HUES64 (cell line): ENCODE data around the gene SORT1. TPM values are rescaled to one million over a fixed set of nuclear protein-coding genes. Genes with fewer than 3 reads are reported as not detected.
"Not testable (repeated sequence)": the region's sequence is repeated elsewhere in the genome, so short reads cannot be mapped to it uniquely, and the experiment has no call there.

ENCODE experiments used
- H3K27ac ChIP-seq: 2 replicates; pipeline ENCODE4 v1.7.0; 2013; ENCODE audit warnings: low read depth, low read length, inconsistent platforms
- H3K27me3 ChIP-seq: 2 replicates; pipeline ENCODE4 v1.6.1; 2013; ENCODE audit warnings: mild to moderate bottlenecking, low read length; ENCODE audit not compliant: insufficient read depth
- H3K36me3 ChIP-seq: 2 replicates; pipeline ENCODE4 v1.6.1; 2013; ENCODE audit warnings: mild to moderate bottlenecking, low read length; ENCODE audit not compliant: insufficient read depth
- H3K4me1 ChIP-seq: 2 replicates; pipeline ENCODE4 v1.6.1; 2013; ENCODE audit warnings: mild to moderate bottlenecking, low read length, moderate library complexity; ENCODE audit not compliant: insufficient read depth
- H3K4me3 ChIP-seq: 2 replicates; pipeline ENCODE4 v1.5.1; 2013; ENCODE audit warnings: mild to moderate bottlenecking, low read length, moderate library complexity
- H3K9ac ChIP-seq: 2 replicates; pipeline ENCODE4 v1.6.1; 2013; ENCODE audit warnings: mild to moderate bottlenecking, low read depth, low read length
- H3K9me3 ChIP-seq: 2 replicates; pipeline ENCODE4 v1.6.1; 2013; ENCODE audit warnings: low read depth, low read length; ENCODE audit not compliant: insufficient read depth
- WGBS: fragments of 150-250, 120-280 bp; methylation state at CpG from one replicate; pipeline ENCODE4 v1.1.7; 2013; ENCODE audit warnings: missing lambda C conversion rate; 5-methylcytosine and 5-hydroxymethylcytosine counted together
- polyA plus RNA-seq, 2 experiments: library from polyadenylated mRNA; stranded (reverse); fragments of 50-300 nt; gene quantifications; one replicate each; pipeline ENCODE4 v1.2.3, GENCODE V29; 2013

Gene SORT1
- polyA plus RNA-seq (2013, experiment 1 of 2) = 19.2 TPM
- 21.6 TPM for polyA plus RNA-seq (2013, experiment 2 of 2)

DNA sequence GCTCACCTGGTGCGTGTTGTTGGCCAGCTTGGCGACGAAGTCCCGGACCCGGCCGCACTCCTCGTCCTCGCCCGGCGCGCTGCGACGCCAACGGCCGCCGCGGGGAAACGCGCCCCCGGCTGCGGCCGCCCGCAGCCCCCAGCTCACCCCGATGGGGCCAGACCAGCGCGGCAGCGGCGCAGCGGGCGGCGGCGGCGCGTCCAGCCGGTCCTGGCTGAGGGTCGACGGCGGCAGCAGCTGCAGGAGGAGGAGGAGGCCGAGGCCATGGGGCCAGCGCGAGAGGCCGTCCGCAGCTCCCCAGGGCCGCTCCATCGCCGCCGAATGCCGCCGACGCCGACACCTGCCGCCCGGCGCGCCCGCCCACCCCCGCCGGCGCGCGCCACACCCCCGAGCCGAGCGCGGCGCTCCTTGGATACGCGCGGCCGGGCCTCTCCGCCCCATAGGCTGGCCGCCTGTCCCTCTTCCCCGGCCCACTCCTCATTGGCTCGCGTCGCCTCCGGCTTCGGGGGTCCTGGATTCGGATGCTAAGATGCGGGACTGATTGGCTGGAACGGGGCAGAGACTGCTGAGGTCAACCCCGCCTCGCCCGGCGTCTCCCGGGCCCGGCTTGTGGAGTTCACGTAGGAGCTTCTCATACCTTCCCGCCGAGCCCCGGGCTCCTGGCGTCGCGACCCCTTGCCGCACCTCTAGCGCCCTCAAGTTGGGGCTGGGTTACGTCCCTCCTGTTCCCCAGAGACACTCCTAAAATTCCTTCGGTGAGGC lies at the start of gene SORT1:
Gene SORT1, minus strand, starts transcription at position 338 of the 762 bp plus-strand sequence. Its CDS starts 26 bp downstream, at position 312.
- Histone ChIP-seq H3K9ac (peak within 1 kb of the TSS; percentile 78), H3K4me3 (peak within 1 kb of the TSS; percentile 82), H3K27me3 (peaks cover 8% of the 10 kb centered on the region; the same call in 1 of the 2 replicates), H3K36me3 (peaks cover 22% of the 10 kb centered on the region), H3K27ac (peak within 1 kb of the TSS; percentile 80), H3K4me1 (peaks cover 23% of the 10 kb centered on the region), H3K9me3 (no peaks in the 10 kb centered on the region)
- under 1% methylated on average over 98 of the region's 98 CpGs for WGBS

DNA sequence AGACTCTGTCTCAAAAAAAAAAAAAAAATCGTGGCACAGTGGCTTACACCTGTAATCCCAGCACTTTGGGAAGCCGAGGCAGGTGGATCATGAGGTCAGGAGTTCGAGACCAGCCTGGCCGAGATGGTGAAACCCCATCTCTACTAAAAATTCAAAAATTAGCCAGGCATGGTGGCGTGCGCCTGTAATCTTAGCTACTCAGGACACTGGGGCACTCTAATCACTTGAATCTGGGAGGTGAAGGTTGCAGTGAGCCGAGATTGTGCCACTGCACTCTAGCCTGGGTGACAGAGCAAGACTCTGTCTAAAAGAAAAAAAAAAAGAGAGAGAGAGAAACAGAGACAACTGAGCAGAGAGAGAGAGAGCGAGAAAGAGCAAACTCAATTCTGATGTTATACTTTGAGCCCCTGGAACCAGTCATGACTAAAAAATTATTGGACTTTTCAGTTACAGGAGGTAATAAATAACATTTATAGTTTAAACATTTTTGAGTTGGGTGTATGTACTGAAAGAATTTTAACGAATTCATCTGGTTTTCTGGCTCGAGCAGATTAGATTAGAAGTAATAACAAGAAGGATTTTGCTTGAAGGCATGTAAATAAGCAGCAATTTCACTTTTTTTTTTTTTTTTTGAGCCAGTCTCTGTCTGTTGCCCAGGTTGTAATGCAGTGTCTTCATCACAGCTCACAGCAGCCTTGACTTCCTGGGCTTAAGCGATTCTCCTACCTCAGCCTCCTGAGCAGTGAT lies 48.4 kb upstream of the SORT1 start:
- not testable (repeated sequence) for H3K9ac ChIP-seq, H3K4me3 ChIP-seq
- 83% methylated on average over 11 of the region's 11 CpGs for WGBS

DNA sequence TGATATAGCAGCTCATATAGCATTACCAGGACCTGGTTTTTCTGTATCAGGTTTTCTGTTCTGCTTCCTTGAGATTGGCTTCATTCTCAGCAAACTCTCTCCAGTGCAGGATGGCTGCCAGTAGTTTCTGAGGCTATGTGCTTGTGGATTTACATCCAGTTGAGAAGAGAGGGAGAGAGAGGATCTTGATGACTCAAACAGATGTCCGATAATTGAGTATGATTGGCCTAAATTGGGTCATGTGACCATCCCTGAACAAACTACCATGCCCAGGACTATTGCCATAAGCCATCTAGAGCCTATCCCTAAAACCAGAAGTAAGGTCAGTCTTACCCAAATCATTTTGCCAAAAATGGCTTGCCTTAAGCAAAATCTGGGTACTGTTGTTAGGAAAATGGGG lies 46.6 kb upstream of the SORT1 start:
- no peak overlapping the region for H3K9ac ChIP-seq
- WGBS = 55% methylated on average over 1 of the region's 1 CpG
- no peak overlapping the region for H3K27ac ChIP-seq
- no peaks in the 10 kb centered on the region for H3K9me3 ChIP-seq
- H3K4me1 ChIP-seq = no peaks in the 10 kb centered on the region
- peaks cover 6% of the 10 kb centered on the region; the same call in 1 of the 2 replicates for H3K27me3 ChIP-seq
- no peak overlapping the region for H3K4me3 ChIP-seq
- H3K36me3 ChIP-seq = no peaks in the 10 kb centered on the region

More for the DNA sequence above, 48.4 kb upstream of the SORT1 start:
- H3K9me3 ChIP-seq, H3K27ac ChIP-seq, H3K36me3 ChIP-seq, H3K27me3 ChIP-seq, H3K4me1 ChIP-seq: not testable (repeated sequence)

DNA sequence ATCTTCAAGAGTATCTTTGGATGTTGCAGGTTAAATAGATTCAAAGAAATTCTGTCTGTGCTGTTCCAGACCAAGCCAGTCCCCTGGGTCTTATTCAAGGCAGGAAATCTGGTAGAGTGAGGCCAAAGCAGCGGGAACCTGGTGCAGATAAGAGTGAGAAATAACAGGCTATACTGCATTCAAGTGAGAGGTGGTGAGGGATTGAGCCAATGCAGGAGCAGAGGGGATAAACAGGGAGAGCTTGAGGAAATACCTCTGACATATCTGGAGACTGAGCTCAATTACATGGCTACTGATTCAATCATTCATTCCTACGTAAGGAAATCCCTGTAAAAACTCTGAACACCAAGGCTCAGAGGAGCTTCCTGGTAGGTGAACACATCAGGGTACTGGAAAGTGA lies 45.8 kb upstream of the SORT1 start:
- no peaks in the 10 kb centered on the region for H3K36me3 ChIP-seq
- peaks cover 6% of the 10 kb centered on the region; the same call in 1 of the 2 replicates for H3K27me3 ChIP-seq
- 89% methylated on average over 2 of the region's 2 CpGs for WGBS
- H3K4me1 ChIP-seq = no peaks in the 10 kb centered on the region
- no peak overlapping the region for H3K27ac ChIP-seq
- no peak overlapping the region for H3K9ac ChIP-seq
- H3K4me3 ChIP-seq = no peak overlapping the region
- no peaks in the 10 kb centered on the region for H3K9me3 ChIP-seq

DNA sequence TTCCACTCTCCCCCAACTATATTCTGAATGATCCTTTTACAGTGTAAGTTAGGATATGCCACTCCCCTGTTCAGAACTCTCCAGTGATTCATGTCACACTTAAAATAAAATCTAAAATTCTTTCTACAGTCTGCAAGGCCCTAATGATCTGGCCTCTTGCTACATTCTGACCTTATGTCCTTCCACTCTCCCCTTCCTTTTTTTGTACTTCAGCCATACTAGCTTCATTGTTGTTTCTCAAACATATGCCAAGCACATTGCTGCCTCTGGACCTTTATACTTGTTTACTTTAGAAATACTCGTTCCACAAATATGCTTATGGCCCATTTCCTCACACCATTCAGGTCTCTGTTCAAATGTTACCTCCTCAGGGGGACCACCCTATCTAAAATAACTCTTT lies 43.4 kb upstream of the SORT1 start:
- Histone ChIP-seq H3K4me1 (no peaks in the 10 kb centered on the region), H3K4me3 (no peak overlapping the region), H3K27me3 (peaks cover 6% of the 10 kb centered on the region; the same call in 1 of the 2 replicates), H3K9ac (no peak overlapping the region), H3K27ac (no peak overlapping the region), H3K36me3 (no peaks in the 10 kb centered on the region), H3K9me3 (no peaks in the 10 kb centered on the region)
- 71% methylated on average over 1 of the region's 1 CpG for WGBS

DNA sequence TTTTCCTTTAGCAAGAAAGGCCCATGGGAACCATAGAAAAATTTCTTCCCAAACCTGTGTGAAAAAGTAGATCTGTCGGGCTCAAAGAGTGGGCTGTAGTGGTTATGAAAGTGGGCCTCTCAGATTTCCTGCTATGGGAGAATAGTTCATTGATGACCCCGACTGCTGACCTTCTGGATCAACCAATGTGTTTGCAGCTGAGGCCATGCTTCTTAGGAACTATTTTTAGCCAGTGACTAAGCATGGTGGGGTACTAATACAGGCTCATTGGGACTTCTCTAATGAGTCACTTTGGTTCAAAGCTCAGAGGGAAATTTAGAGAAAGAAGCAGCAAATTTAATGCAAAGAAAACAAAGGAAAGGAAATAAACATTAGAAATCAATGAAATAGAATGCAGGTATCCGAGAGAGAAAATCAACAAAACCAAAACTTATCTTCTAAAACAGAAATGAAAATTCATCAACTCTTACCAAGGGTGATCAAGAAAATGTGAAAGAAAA lies 41.1 kb upstream of the SORT1 start:
- no peak overlapping the region for H3K4me3 ChIP-seq
- no peaks in the 10 kb centered on the region for H3K36me3 ChIP-seq
- no peaks in the 10 kb centered on the region for H3K4me1 ChIP-seq
- H3K27ac ChIP-seq = no peak overlapping the region
- H3K9ac ChIP-seq = no peak overlapping the region
- no peaks in the 10 kb centered on the region; the same call in 1 of the 2 replicates for H3K27me3 ChIP-seq
- WGBS = 80% methylated on average over 2 of the region's 3 CpGs
- H3K9me3 ChIP-seq = peaks cover 2% of the 10 kb centered on the region; the same call in 1 of the 2 replicates

DNA sequence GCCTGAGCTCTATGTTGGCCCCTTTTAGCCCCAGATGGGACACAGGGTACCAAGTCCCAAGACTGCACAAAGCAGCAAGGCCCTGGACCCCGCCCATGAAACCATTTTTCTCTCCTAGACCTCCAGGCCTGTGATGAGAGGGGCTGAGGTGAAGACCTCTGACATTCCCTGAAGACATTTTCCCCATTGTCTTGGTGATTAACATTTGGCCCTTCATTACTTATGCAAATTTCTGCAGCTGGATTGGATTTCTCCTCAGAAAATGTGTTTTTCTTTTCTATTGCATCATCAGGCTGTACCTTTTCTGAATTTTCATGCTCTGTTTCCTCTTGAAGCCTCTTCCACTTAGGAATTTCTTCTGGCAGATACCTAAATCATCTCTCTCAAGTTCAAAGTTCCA lies 36.8 kb upstream of the SORT1 start:
- no peak overlapping the region for H3K9ac ChIP-seq
- WGBS = 93% methylated on average over 1 of the region's 1 CpG
- no peaks in the 10 kb centered on the region for H3K4me1 ChIP-seq
- H3K4me3 ChIP-seq = no peak overlapping the region
- no peaks in the 10 kb centered on the region for H3K27me3 ChIP-seq
- no peaks in the 10 kb centered on the region for H3K36me3 ChIP-seq
- peaks cover 2% of the 10 kb centered on the region; the same call in 1 of the 2 replicates for H3K9me3 ChIP-seq
- no peak overlapping the region for H3K27ac ChIP-seq

DNA sequence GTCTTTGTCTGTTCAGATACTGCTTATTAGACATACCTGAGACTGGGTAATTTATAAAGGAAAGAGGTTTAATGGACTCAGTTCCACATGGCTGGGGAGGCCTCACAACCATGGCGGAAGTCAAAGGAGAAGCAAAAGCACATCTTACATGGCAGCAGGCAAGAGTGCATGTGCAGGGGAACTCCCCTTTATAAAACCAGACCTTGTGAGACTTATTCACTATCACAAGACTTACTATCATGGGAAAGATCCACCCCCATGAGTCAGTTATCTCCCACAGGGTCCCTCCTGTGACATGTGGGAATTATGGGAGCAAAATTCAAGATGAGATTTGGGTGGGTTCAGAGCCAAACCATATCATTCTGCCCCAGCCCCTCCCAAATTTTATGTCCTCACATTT lies 35.6 kb upstream of the SORT1 start:
- Histone ChIP-seq H3K36me3 (no peaks in the 10 kb centered on the region), H3K4me3 (no peak overlapping the region), H3K4me1 (no peaks in the 10 kb centered on the region), H3K9ac (no peak overlapping the region), H3K9me3 (peaks cover 2% of the 10 kb centered on the region; the same call in 1 of the 2 replicates), H3K27ac (no peak overlapping the region), H3K27me3 (no peaks in the 10 kb centered on the region)
- 97% methylated on average over 1 of the region's 1 CpG for WGBS

DNA sequence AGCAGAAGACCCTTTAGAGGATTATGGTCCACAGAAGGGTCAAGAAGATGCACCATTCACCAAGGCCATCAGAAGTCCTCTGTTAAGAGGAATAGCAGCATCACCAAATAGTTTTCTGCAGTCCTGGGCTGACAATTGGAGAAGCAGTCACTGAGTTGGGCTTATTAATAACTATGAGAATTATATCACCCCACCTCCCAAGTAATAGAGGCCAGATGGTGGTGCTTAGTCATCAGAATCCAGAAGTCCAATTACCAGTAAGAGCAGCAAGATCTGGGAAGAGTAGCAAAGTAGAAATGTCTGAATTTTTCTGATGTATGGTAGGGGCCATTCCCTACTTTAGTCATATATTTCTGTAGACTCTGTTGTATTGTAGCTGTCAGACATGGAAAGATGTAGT lies 34.6 kb upstream of the SORT1 start:
- H3K4me3 ChIP-seq = no peak overlapping the region
- H3K9me3 ChIP-seq = peaks cover 2% of the 10 kb centered on the region; the same call in 1 of the 2 replicates
- H3K27me3 ChIP-seq = no peaks in the 10 kb centered on the region
- no peak overlapping the region for H3K9ac ChIP-seq
- H3K36me3 ChIP-seq = no peaks in the 10 kb centered on the region
- no peak overlapping the region for H3K27ac ChIP-seq
- peaks cover 4% of the 10 kb centered on the region; the same call in 1 of the 2 replicates for H3K4me1 ChIP-seq

DNA sequence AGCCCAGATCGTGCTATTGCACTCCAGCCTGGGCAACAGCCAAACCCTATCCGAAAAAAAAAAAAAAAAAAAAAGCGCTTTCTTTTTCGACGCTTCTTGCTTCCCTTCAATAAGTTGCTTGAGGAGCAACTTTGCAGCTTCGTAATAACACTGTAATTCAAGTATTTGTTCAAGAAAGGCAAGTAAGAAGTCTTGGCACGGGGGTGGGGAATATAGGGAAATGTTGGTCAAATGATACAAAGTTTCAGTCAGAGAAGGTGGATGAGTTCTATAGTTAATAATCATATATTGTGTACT lies 29.4 kb upstream of the SORT1 start:
- Histone ChIP-seq H3K4me1 (peaks cover 14% of the 10 kb centered on the region; the same call in 1 of the 2 replicates), H3K27me3 (no peaks in the 10 kb centered on the region), H3K36me3 (peaks cover 8% of the 10 kb centered on the region), H3K9me3 (no peaks in the 10 kb centered on the region), H3K9ac (peak overlapping the region; percentile 76), H3K27ac (peak overlapping the region; percentile 85; the same call in 1 of the 2 replicates), H3K4me3 (peak overlapping the region; percentile 98)
- WGBS = 20% methylated on average over 7 of the region's 7 CpGs
